ENCODE data around the gene ABCC4.

ABCC4 gene

DNA sequence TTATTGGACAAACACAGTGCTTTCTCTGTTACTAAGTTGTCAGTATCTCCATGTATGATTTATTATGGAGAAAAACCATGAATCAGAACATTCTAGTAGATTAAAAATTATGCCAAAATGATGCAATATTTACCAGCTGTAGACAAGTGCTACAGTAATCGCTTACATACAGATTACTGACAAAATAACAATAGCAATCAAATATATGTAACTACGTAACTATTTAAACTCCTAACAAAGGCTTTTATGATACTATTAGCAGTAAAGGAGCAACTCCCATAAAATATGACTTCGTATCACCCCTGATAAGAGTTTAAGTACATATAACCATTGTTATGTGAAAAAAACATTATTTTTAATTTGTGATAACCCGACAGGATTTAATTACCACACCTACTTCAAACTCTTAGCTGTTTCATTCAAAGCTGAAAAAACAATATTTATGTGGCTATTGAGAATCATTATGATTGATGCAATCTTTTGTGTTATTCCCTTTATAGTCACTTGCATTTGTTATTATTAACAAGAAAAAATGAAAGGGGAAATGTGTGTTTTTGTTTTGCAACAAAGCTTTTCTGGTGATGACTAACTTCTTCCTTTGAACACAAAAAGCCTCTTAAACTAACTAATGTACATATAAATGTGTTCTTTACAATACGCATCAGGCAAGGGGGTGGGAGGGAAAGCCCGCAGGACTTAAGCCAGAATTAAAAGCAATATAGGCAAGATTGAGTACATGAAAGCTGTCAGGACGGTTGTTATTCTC lies 147.4 kb downstream of the ABCC4 start:
- DNase-seq, result no peak

DNA sequence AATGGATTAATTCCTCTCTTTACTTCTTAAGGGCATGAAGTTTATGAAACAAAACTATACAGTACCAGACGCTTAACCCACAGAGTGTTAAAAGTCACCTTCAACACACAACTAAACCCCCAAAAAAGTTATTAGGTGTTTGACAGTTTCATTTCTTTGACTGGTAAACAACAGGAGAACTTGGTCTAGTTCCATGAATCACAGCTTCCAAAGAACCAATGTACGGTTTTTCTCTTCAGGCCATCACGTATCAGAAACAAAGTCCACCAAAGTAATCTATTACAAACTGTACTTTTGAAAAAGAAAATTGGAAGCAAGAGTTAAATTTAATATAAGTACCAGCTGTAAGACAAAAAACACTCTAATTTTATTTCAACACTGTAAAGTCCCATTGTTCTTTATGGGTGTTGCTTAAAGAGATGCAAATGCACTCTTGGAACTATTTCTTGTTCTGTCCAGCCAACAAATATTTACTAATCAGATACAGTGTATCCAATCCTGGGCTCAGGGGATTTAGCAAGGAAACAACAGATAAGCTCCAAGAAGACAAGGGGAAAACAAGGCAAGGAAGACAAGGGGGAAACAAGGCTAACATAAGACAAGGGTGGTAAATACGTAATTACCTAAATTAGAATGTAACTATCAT lies 149.2 kb downstream of the ABCC4 start:
- no peak for DNase-seq

DNA sequence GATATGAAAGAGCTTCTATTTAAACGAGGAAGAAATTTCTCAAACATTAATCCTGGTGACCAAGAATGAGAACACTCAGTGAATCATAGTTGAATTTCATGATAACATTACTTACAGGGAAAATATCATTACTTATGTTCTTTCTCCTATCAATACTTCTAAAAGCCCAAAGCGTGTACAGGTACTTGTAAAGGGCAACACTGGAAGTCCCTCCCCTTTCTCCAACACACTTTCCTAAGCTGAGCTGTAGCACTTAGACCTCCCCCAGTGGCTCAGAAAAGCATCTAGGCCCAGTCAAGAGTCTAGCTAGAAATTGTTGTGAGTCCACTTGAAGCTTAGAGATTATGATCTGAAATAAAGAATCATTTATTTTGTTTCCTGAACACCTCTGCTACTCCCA lies 150.7 kb downstream of the ABCC4 start:
- no peak for DNase-seq

DNA sequence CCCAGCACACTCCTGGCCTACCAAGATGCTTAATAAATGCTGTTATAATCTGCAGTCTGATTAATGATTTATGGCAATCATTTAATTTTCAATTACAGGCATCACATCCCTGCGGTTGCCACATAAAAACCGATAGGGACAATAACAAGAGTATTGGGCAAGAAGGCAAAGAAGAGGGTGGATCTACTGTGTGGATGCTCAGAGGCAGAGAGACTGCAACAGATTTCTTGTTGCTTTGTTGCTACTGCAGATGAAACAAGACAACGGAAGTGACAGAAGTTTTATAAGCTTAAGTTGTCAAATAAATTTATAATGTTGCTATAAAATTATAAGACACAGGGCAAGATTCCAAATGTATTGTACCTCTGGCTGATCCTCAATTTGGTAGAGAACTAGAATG lies 154.8 kb downstream of the ABCC4 start:
- DNase-seq, result no peak

DNA sequence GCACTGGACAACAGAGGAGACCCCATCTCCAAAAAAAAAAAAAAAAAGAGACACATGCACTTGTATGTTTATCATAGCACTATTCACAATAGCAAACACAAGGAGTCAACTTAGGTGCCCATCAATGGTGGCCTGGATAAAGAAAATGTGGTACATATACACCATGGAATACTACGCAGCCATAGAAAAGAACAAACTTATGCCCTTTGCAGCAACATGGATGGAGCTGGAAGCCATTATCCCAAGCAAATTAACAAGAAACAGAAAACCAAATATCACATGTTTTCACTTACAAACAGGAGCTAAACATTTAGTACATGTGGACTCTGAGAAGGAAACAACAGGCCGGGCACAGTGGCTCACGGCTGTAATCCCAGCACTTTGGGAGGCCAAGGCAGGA lies 155.7 kb downstream of the ABCC4 start:
- DNase-seq, result no peak

DNA sequence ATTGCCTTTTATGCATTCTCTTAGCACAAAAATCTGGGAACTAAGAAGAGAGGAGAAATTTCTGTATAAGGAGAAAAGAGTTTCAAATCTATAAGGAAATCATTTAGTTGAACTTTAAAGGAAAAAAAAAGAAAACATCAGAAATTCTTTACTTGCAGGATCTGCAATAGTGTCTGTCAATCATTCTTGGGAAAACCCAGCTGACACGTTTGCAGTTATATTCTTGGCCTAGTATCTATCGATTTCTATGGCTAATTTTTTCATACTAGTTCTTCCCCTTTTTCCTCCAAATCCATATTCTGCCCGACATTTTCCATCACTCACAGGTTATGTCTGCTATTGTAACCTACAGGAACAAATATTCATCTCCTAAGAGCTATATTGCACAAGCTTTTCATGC lies 160.7 kb downstream of the ABCC4 start:
- no peak for DNase-seq

DNA sequence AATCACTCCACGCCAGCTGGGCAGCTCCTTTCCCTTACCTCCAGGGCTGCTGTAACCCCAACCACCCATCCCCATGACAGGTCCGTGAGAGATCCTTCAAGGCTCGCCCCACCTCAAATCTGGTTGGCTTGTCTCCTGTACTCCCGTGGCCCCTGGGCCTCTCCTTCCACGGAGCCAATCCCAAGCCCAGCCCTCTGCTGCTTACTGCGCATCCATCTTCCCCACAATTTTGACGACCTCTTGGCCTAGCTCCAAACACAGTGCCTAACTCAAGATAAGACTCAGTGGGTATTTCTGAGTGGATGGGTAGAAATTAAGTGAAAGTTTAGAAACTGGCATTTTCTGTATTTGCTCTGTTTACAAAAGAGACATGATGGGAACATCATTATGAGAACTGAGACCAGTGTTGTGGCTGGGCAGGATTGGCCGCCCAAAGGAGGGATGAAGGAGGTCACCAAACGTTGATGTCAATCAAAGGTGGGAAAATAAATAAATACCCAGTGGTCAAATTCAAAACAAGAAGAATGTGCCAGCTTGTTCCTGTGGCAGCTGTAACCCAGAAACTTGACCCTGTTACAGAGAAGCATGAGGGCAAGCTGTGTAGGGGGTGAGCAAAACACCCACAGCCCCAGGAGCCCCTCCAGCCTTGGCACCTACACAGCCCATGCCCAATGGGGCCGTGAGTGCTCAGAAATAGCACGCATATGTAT lies 162.2 kb downstream of the ABCC4 start:
- no peak for DNase-seq

DNA sequence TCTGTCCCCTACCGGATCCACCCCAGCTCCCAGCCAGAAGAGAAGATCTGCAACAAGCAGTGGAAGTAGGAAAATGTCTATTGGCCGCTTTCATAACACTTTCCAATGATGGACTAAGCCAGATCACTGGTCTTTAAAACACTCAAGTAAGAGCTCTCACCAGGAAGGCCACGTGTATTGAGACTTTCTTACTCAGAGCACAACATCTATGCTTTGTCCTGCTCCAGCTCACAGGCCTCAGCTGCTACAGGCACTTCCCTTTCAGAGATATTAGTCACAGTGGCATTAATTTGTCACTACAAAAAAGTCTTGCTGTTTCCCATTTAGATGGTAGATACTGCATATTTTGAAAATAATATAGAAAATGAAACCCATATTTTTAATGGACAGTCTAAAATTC lies 164.2 kb downstream of the ABCC4 start:
- DNase-seq, result no peak

DNA sequence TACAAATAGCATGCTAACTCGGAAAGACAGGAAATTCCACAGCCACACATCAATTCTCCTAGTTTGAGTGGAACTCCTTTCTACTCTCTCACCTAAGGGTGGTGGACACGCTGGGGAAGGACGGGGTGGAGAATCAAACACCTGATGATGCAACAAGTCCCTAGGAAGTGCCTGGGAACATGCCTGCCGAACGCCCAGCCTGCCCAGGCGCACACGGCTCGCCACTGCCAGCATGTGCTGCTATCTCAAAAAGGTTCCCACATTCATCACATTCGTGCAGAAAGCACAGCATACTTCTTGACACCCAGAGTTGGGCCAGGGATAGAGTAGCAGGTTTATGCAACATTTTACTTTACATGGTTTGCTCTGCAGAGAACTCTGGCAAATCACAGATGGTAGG lies 164.6 kb downstream of the ABCC4 start:
- DNase-seq, result no peak

DNA sequence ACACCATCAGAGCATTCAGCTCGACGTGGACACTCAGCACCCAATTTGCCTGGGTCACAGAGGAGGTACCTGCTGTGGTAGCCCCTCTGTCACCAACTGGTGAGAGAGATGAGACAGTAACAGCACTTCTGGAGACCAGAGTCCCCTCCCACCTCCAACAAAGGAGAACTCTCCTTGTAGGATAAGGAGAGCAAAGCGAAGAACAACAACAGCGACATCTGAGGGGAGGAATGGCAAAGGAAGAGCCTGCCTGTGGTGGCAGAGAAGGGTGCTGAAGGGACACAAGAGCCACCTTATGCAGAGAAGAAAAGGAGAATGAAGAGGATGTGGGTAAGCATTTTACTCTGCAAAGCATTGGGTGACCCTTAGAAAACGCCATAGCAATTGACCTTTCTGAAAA lies 167.8 kb downstream of the ABCC4 start:
- DNase-seq, result no peak

DNA sequence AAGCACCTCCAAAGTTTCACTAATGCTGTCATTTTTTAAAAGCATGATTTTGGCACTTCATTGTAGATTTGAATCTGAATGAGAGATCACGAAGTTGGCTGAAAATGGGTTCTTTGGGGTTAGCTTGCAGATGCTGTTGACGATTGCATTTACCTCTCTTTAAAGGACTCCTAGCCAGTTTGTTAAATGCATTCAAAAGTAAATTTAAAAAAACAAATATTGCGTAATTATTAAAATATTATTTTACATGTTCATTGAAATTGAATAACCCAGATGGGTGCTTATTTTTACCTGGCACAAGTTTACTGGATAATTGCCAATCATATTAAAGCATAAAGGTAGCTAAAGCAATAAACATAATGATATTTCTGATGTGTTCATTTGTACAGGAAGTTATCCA lies 172.2 kb downstream of the ABCC4 start:
- DNase-seq, result no peak

DNA sequence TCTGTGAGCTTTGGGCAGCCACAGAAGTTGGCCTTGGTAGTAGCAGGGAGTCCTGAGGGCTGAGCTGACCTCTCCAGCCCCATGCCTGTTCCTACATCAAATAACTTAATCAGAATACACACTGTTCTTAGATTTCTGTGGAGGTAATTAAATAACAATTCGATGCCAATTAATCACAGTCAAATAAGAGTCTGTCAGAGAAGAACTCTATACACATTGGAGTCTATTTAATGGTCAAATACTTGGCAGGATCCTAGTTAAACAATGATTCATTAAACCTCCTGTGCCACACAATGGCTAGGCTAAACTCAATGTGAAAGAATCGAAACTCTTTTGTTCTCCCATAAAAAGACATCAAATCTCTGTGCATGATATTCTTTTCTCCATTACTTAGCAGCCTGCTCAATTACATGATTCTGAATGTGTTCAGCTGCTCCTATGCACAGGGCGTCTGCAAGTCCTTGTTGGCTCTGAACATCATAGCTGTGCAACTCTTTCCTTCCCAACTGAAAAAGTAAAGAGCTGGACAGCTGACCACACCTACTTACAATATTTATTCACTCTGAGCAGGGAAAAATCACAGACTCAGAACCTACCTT lies 173.1 kb downstream of the ABCC4 start:
- DNase-seq, result no peak

DNA sequence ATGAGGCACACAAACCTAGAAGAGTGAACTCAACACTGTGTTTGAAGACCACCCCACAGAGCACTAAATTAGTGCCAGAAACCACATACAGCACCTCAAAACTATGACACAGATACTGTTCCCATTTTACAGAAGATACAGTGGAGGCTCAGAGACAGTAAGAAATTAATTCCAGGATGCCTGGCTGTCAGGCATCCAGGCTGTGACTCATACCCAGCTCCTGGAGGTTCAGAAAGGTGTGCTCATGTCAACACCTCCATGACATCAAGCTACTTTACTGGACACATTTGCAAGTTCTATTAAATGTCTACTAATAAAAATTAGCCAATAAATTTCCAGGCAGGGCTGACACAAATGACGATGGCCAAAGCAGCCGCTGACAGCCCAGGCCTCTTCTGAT lies 176.3 kb downstream of the ABCC4 start:
- DNase-seq, result no peak

DNA sequence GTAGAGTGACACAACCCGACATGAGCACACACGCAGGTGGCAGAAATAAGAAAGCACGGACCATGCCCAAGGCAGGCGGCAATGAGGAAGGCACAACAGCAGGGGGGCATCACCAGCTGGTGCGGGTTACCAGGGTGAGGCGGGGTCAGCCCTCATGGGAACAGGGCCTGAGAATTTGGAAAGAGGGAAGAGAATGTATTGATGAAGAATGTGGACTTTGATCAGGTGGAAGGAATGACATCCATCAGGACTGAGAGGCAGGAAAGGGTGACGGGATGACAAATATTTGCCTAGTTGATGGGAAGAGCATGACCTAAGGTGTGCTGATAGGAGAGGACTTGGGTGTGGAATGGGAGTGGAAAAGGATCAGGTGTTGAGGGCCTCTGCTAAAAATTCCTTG lies 177.5 kb downstream of the ABCC4 start:
- no peak for DNase-seq

DNA sequence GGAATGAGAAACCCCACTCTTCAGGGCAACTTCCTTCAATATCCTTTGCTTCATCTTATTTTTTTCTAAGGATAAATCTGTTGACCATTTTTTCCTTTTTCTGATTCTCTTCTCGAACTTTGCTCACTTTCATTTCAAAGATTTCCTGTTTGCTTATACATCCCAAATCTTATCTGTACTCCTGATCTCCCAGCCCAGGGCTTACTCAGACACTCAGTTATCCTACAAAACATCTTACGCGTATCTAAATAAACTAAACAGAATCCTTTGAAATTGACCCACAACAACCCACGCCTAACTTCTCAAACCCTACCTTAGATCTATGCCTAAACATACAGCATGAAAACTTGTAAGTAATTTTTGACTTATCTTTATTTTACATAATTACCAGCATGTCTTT lies 179.2 kb downstream of the ABCC4 start:
- DNase-seq, result no peak

DNA sequence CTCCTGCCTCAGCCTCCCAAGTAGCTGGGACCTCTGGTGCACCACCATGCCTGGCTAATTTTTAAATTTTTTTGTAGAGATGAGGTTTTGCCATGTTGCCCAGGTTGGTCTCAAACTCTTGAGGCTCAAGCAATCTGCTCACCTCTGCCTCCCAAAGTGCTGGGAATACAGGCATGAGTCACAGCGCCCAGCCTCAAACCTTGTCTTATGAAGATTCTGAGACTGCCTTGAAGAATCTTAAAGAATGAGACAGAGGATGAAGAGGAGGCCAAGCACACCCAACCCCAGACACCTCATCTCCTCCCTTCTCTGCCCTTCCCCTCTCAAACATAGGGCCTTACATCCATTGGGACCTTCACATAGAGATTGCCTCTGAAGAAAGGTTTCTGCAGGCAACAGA lies 179.7 kb downstream of the ABCC4 start:
- DNase-seq, result no peak

DNA sequence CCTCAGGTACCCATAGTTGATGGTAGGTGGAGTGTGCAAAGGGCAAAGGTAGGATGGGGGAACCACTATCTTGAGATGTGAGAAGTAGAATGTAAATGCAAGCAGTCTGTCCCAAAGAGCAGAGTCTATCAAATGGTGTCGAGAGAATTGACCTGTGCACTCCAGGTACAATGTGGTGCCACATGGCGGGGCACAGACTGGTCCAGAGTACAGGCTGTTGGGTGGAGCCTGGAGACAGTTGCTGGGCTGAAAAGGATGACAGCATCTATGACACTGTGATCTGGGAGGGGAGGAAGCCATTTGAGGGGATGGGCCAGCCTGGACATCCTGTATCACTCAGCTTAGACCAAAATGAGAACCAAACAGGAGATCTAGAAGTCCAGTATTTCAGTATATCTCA lies 180.6 kb downstream of the ABCC4 start:
- DNase-seq, result no peak

DNA sequence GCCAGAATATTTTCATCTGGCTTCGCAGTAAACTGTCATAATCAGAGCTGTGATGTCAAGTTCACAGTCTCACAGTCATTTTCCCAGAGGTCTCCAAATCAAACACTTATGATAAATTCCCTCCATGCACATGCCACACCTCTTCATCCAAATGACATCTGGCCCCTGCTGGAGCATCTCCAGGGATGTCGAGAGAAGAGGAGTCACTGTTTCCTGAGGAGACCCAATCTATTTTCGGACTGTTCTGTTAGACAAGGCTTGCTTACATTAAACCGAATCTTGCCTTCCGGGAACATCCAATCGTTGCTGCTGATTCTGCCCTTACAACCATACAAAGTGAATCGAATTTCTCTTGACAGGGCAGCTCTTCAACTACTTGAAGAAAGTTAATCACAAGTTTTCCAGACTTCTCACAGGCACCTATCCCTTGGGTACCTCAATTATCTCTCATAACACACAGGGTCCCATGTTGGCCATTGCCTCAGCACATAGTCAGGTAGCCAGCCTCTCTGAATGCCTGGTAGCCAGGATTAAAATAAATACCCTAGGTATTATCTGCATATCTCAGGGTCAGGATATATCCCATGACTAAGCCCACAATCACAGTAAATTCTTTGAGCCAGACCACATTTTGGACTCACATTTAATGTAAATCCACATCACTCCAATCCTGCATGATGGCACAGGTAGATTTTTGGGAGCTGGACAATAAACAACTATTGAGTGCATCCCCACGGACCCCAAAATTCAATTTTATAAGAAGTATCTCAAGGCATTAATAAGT lies 182.5 kb downstream of the ABCC4 start:
- DNase-seq, result no peak

DNA sequence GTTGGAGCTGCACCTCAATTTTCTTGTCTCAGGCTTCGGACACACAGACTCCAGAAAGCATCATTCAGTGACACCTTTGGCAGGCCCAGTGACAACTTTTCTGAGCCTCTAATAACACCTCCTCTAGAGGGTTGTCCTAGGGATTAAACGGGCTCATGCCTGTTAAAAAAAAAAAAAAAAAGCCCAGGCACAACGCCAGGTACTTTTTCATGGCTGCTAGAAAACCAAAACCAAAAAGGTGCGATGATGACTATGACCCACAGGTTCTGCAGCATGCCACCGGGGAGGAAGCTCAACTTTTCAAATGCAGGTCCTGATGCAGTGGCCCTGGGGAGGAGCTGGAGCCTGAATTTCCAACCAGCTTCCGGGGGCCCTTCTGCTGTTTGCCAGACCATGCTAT lies 184.2 kb downstream of the ABCC4 start:
- no peak for DNase-seq

DNA sequence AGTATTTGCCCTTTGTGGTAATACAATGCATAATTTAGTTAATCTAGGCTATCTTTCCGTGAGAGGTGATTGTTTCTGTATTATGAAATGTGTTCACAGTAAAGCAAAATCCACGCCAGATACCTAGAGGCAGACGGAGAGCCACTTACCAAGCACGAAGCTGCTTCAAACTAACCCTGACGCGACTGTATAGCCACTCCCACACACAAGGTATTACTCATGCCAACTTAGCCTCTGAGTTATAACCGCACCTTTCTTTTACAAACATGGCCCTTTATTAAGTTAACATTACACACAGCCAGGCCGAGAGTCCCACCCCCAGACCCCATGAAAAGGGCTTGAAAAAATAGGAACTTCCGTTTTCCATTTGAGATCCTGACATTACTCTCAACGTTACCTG lies 185.7 kb downstream of the ABCC4 start:
- DNase-seq, result no peak

DNA sequence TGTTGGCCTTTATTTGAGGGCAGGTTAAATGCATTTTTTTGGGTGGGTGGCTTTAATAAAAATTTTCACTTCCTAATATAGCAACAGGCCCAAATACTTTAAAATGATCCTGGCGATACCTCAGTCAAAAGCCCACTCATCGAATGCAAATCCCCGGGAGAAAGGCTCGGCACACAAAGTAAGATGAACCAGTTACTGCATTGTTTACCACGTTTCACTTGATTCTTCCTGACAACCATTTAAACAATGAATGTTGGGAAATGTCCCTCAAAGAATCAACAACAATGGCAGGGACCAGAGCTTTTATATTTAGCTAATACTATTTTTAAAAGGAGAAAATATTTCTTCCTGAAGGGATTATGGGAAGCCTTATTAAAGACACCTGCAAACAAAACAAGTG lies 187.7 kb downstream of the ABCC4 start:
- DNase-seq, result no peak

DNA sequence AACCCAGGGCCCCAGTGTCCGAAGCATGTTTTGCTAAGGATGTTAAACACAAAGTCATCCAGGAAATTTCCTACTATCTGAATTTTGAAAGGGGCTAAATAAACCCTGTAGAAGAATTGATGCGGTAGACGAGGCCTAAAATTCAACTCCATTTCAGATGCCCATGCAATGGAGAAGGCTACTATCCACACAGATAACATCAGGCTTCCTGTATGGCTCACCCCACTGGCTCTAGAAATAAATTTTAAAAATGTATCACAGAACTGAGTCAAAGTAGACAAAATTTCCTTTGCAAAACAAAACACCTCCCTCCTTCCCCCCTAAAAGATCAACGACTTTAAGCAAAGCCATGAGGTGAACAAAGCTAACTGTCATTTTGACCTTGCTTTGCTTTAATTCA lies 188.4 kb downstream of the ABCC4 start:
- no peak for DNase-seq

DNA sequence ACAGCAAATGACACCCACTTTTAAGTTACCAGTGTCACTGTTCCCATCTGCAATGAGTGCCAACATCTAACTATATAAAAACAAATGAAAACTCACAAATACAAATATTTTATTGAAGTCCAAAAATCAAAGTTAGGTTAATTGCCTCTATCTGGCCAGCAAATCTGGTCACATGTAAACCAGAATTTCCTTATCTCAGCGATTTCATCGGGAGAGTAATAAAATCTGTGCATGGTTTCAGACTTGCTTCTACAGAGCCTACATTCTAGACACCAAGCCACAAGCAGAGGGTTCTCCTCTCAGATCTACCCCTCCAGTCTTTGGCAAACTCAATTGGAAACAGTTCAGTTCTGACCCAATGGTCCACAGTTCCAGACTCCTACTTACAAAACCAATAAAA lies 189.6 kb downstream of the ABCC4 start:
- no peak for DNase-seq
